Hepatocyte (in vitro differentiated cells): ENCODE measurements around the gene APLP1. TPM values are rescaled to one million over a fixed set of nuclear protein-coding genes. Genes with fewer than 3 reads are reported as not detected.

Source experiments
- DNase-seq: peaks from one replicate; pipeline ENCODE4 v3.0.0-alpha.2; 2016; ENCODE audit warnings: low spot score
- H2AFZ ChIP-seq: fragments of 200-600 bp; sonication (generic); 2 replicates; pipeline ENCODE4 v1.6.0; 2016; ENCODE audit warnings: antibody characterized with exemption, mild to moderate bottlenecking
- H3K27ac ChIP-seq: fragments of 200-600 bp; sonication (generic); 2 replicates; pipeline ENCODE4 v1.5.1; 2016; ENCODE audit warnings: mild to moderate bottlenecking
- H3K27me3 ChIP-seq: fragments of 200-600 bp; sonication (generic); 2 replicates; pipeline ENCODE4 v1.6.1; 2016
- H3K36me3 ChIP-seq: fragments of 200-600 bp; sonication (generic); replicated peaks from 2 replicates; pipeline ENCODE4 v1.5.1; 2016; ENCODE audit warnings: low read depth; ENCODE audit not compliant: insufficient read depth
- H3K4me1 ChIP-seq: fragments of 200-600 bp; sonication (generic); 2 replicates; pipeline ENCODE4 v1.5.1; 2016; ENCODE audit warnings: mild to moderate bottlenecking, moderate library complexity; ENCODE audit not compliant: insufficient read depth
- H3K4me2 ChIP-seq: fragments of 200-600 bp; sonication (generic); 2 replicates; pipeline ENCODE4 v1.6.0; 2016
- H3K4me3 ChIP-seq: fragments of 200-600 bp; sonication (generic); 2 replicates; pipeline ENCODE4 v1.5.1; 2016; ENCODE audit warnings: mild to moderate bottlenecking
- H3K79me2 ChIP-seq: fragments of 200-600 bp; sonication (generic); 2 replicates; pipeline ENCODE4 v1.6.0; 2017; ENCODE audit warnings: mild to moderate bottlenecking
- H3K9me2 ChIP-seq: fragments of 200-600 bp; sonication (generic); replicated peaks from 2 replicates; pipeline ENCODE4 v1.6.0; 2017; ENCODE audit warnings: mild to moderate bottlenecking; ENCODE audit not compliant: insufficient read depth
- H3K9me3 ChIP-seq: fragments of 200-600 bp; sonication (generic); 2 replicates; pipeline ENCODE4 v1.5.1; 2016; ENCODE audit warnings: low read depth, mild to moderate bottlenecking
- H4K20me1 ChIP-seq: fragments of 200-600 bp; sonication (generic); 2 replicates; pipeline ENCODE4 v1.6.0; 2016; ENCODE audit warnings: mild to moderate bottlenecking; ENCODE audit not compliant: insufficient read depth, poor library complexity, severe bottlenecking
- EZH2 ChIP-seq: fragments of 200-600 bp; sonication (generic); IDR thresholded peaks from 2 replicates; pipeline ENCODE4 v1.6.1; 2016; ENCODE audit warnings: antibody characterized with exemption, mild to moderate bottlenecking, borderline replicate concordance
- EZH2phosphoT487 ChIP-seq: fragments of 200-600 bp; sonication (generic); IDR thresholded peaks from one replicate; pipeline ENCODE4 v1.6.1; 2018; ENCODE audit warnings: antibody characterized with exemption, mild to moderate bottlenecking, low read depth, moderate library complexity; ENCODE audit not compliant: unreplicated experiment, severe bottlenecking
- WGBS: methylation state at CpG from one replicate; pipeline ENCODE4 v1.1.6; 2016; ENCODE audit warnings: low lambda C conversion rate; ENCODE audit errors: missing lambda C conversion rate; 5-methylcytosine and 5-hydroxymethylcytosine counted together
- polyA plus RNA-seq: library from polyadenylated mRNA; unstranded; fragments of >200 nt; fragmentation: Nextera tagmentation; extraction: Ambion mirVana; gene quantifications from 2 replicates; pipeline ENCODE4 v1.2.1, GENCODE V29; 2016
- total RNA-seq: library from RNA; depleted of rRNA; stranded (reverse); fragments of >200 nt; gene quantifications from 2 replicates; pipeline ENCODE4 v1.2.3, GENCODE V29; 2014
- TF ChIP-seq, protein P1 (sequence below): fragments of 200-600 bp; sonication (generic); IDR thresholded peaks from 2 replicates; pipeline ENCODE4 v1.5.1; 2016; ENCODE audit warnings: antibody characterized with exemption, mild to moderate bottlenecking; ENCODE audit not compliant: poor library complexity

The APLP1 gene
- total and polyA plus RNA-seq, 2 experiments from 2014 or later, result 29.0 to 115 TPM

DNA sequence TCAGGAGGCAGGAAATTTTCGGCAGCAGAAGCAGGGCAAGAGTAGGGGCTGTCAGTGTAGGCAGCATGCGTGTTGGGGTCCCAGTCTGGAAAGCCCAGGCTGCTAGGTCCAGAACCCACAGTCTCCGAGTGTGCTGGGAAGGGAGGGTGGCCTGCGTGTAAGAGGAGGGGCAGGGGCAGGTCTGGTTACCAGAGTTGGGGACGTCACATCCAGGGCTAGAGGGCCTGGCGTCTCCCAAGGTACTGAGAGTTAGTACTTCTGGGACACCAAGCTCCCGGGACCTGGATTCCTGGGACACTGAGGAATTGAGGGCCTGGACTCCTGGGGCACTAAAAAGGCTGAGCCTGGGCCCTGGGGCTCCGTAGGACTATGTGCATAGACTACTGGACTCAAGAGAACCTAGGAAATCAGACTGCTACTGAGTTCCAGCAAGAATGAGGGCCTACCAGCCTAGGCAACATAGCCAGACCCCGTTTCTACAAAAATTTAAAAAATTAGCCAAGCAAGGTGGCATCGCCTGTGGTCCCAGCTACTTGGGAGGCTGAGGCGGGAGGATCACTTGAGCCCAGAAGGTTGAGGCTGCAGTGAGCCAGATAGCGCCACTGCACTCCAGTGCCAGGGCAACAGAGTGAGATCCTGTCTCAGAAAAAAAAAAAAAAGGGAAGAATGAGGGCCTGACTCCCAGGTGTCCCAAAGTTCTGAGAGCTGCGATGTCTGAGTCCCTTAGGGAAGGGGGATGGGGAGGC is 29.5 kb downstream of the APLP1 start:
- no peak for DNase-seq
- Histone ChIP-seq H3K36me3 (no peaks in the 10 kb centered on the region), H3K4me1 (peaks cover 6% of the 10 kb centered on the region), H3K4me3 (no peak overlapping the region), H2AFZ (no peak overlapping the region), H3K9me2 (no peaks in the 10 kb centered on the region), H3K27ac (no peak overlapping the region), H3K9me3 (no peaks in the 10 kb centered on the region), H3K27me3 (no peaks in the 10 kb centered on the region), H3K79me2 (peaks cover 15% of the 10 kb centered on the region), H3K4me2 (peak overlapping the region; percentile 98), H4K20me1 (no peaks in the 10 kb centered on the region)
- 93% methylated on average over 13 of the region's 13 CpGs for WGBS
- TF ChIP-seq, protein P1, sequence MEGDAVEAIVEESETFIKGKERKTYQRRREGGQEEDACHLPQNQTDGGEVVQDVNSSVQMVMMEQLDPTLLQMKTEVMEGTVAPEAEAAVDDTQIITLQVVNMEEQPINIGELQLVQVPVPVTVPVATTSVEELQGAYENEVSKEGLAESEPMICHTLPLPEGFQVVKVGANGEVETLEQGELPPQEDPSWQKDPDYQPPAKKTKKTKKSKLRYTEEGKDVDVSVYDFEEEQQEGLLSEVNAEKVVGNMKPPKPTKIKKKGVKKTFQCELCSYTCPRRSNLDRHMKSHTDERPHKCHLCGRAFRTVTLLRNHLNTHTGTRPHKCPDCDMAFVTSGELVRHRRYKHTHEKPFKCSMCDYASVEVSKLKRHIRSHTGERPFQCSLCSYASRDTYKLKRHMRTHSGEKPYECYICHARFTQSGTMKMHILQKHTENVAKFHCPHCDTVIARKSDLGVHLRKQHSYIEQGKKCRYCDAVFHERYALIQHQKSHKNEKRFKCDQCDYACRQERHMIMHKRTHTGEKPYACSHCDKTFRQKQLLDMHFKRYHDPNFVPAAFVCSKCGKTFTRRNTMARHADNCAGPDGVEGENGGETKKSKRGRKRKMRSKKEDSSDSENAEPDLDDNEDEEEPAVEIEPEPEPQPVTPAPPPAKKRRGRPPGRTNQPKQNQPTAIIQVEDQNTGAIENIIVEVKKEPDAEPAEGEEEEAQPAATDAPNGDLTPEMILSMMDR, result no peak
- no peak for TF ChIP-seq EZH2phosphoT487
- no peak for TF ChIP-seq EZH2

- peak overlapping the region; percentile 92 for H3K27ac ChIP-seq
- H3K4me1 ChIP-seq, result peaks cover 6% of the 10 kb centered on the region
- H2AFZ ChIP-seq, result peak overlapping the region; percentile 96
- peak; percentile 39 for DNase-seq
- no peaks in the 10 kb centered on the region for H4K20me1 ChIP-seq
- no peaks in the 10 kb centered on the region for H3K9me3 ChIP-seq
- peak overlapping the region; percentile 76 for H3K4me3 ChIP-seq
- no peaks in the 10 kb centered on the region for H3K36me3 ChIP-seq
- H3K27me3 ChIP-seq, result no peaks in the 10 kb centered on the region
- no peaks in the 10 kb centered on the region for H3K9me2 ChIP-seq
- H3K79me2 ChIP-seq, result peaks cover 15% of the 10 kb centered on the region
- peak overlapping the region; percentile 98 for H3K4me2 ChIP-seq
- 34% methylated on average over 17 of the region's 17 CpGs for WGBS
- no peak for TF ChIP-seq EZH2phosphoT487
- TF ChIP-seq EZH2, result no peak
- TF ChIP-seq, protein P1, result no peak
Measured at GRCh38 chr19:35898499-35898809, 30.1 kb downstream of the APLP1 start.

DNA sequence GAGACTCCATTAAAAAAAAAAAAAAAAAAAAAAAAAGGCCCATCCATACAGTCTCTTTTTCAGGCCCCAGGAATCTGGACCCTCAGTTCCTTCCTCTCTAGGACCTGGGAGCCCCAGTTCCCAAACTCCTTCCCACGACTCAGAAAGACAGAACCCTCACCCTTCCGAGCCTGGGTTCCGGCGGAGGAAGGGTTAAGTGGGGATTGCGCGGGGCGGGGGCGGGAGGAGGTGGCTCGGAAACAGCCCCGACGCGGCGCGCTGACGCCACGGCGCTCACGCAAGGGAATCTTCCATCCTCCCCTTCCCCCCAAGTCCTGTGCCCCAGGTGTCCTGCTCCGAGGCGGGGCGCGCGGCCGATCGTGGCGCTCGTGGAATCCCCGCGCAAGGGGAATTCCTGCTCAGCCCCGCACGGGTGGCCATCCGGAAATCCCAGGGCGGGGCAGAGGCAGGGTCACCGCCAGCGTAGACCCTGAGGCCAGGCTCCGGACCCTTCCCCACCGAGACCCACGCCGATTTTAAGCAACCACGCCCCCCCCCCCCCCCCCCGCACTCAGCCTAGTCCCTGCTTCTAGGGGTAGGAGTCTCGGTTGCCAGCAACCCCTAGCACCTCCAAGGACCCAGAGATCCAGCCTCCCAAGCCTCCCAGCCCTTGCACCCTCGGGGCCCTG is 31.3 kb downstream of the APLP1 start:
- H3K36me3 ChIP-seq, result no peaks in the 10 kb centered on the region
- no peaks in the 10 kb centered on the region for H3K27me3 ChIP-seq
- peak overlapping the region; percentile 92 for H3K27ac ChIP-seq
- TF ChIP-seq, protein P1, result no peak
- TF ChIP-seq EZH2 (no peak), EZH2phosphoT487 (no peak)
- H3K4me3 ChIP-seq, result peak overlapping the region; percentile 76
- no peaks in the 10 kb centered on the region for H3K9me2 ChIP-seq
- peak; percentile 91 for DNase-seq
- peak overlapping the region; percentile 98 for H3K4me2 ChIP-seq
- H3K79me2 ChIP-seq, result peaks cover 15% of the 10 kb centered on the region
- H2AFZ ChIP-seq, result peak overlapping the region; percentile 96
- no peaks in the 10 kb centered on the region for H4K20me1 ChIP-seq
- WGBS, result 0% methylated on average over 16 of the region's 43 CpGs
- H3K9me3 ChIP-seq, result no peaks in the 10 kb centered on the region
- H3K4me1 ChIP-seq, result peaks cover 6% of the 10 kb centered on the region
